ENCODE measurements around the gene XRCC3.

- TF ChIP-seq POLR2A (IDR thresholded peaks at IDR 0.05) (no peak), CTCF (IDR thresholded peaks at IDR 0.05) (no peak), POLR2AphosphoS5 (IDR thresholded peaks at IDR 0.05) (no peak)
These were observed 19.0 kb upstream of the XRCC3 start for GRCh38 chr14:103734081-103734888.

Data from sigmoid colon (tissue), 4 donors.